Pons (tissue), 1 donor: ENCODE data around the gene RAB10.
"Not testable (repeated sequence)": the region's sequence is repeated elsewhere in the genome, so short reads cannot be mapped to it uniquely, and the experiment has no call there.

Experiments
- DNase-seq: peaks from one replicate; pipeline ENCODE4 v3.0.0-alpha.2; 2016; ENCODE audit warnings: low spot score

Gene RAB10

DNA sequence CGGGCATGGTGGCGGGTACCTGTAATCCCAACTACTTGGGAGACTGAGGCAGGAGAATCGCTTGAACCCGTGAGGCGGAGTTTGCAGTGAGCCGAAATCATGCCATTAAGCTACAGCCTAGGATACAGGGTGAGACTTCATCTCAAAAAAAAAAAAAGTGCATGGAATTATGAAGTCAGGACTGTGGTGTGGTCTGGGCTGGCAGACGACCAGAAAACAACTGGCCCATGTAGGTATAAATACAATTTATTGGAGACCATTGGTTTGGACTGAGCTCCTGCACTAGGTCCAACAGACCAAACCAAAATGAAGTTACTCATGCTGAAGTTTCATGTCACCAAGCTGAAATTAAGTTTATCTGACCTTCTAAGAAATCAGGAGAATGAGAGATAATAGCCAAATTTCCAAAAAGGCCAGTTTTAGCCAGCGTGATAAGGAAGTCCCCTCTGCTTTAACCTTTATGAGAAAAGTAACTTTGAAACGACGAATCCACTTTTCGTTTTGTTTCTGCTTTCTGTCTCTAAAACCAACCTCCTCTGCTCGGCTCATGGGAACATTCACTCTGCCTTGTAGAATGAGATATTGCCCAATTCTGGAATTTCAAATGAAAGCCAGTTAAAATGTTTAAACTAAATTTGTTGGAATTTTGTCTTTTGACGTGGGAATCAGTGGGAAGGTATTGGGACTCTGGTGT is 17.7 kb upstream of the RAB10 start:
- no peak for DNase-seq

GRCh38 chr2:26016706-26017045 is 17.2 kb upstream of the RAB10 start:
- DNase-seq: not testable (repeated sequence)

GRCh38 chr2:26017464-26018183 is 16.3 kb upstream of the RAB10 start:
- DNase-seq: no peak

DNA sequence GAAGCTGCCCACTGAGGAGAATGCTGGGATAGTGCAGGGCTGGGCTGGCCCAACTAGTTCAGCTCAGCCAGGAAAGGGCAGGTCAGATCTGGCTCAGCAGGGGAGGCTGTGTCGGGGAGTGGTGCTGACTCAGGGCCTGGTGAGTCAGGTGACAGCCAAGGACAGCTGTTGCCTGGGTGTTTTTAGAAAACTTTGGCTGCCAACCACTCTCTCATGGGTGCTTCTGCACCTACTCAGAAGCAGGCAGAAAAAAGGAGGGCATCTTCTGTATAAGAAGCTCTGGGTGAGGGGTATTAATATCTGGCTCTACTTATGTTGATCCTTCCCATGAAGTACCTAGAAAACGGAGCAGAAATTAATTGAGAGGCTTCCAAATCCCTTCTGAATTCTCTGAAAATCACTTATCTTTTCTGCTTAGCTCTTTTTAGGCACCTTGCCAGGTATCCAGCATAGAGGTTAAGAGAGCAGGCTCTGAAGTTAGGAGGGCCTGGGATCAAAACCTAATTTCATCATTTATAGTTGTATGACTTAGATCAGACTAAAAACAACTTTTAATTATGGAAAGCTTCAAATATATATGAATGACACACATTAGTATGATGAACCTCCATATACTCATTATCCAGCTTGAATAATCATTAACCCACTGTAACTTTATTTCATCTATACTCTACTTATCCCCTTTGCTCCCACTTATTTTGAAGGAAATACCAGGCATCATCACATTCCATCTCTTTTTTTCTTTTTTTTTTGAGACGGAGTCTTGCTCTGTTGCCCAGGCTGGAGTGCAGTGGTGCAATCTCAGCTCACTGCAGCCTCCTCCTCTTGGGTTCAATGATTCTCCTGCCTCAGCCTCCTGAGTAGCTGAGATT is 15.5 kb upstream of the RAB10 start:
- no peak for DNase-seq

- no peak for DNase-seq
Measured at GRCh38 chr2:26020231-26020640, 13.6 kb upstream of the RAB10 start.

DNA sequence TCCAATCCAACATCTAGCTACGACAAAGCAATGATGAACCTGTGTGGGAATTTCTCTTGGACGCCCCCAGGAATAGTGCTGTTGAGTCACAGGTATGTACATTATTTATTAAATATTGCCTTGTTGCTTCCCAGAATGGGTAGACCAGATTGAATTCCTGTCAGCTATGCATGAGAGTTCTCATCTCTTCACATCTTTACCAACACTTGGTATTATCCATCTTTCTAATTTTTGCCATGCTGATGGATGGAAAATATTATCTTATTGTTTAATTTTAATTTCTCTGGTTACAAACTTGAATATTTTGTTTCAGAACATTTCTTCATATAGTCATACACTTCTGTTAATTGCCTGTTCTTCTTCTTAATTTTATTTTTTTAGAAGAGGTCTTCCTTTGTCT is 9.6 kb upstream of the RAB10 start:
- DNase-seq: no peak

DNA sequence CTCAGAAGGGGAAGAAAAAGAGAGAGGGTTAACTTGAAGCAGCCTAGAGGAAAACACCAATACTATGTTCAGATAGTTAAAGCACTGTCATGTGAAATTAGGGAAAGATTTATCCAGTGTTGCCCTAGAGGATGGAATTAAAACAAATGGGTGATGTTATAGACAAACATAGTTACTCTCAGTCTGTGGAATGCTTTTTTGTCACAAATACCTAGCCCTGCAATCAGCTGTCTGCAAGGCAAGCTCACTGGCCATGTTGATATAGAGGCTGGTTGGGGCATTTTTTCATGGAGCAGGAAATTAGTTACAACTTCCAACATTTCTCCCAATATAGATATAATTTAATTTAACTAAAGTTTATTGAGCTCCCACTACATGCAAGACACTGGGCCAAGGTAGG is 8.4 kb upstream of the RAB10 start:
- no peak for DNase-seq

- DNase-seq: not testable (repeated sequence)
Measured at GRCh38 chr2:26028083-26028482, 5.8 kb upstream of the RAB10 start.

- not testable (repeated sequence) for DNase-seq
Measured at GRCh38 chr2:26032586-26033269, 1.2 kb upstream of the RAB10 start.

DNA sequence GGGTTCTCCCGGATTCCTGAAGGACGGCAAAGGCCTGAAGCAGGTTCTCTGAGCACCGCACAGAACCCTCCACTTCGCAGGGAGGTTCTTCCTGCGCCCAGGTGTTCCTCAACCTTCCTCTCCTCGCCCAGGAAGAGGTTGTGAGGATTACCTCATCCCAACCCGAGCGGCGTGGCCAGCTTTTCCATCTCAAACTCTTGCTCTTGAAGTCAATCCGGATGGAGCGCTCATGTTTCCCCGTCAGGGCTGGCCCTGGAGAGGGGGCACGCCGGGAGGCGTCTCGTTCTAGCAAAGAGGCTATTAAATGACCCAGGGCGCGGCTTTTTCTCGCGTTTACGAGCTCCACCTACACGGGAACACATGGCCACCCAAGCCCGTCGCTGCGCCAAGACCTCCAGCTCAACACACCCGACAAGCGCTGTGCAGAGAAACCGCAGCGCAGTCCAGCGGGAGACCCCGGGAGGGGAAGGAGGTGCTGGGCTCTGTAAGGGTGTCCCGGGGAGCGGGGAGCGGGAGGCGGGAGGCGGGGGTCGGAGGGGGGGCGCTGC is 540 bp upstream of the RAB10 start:
- no peak for DNase-seq

DNA sequence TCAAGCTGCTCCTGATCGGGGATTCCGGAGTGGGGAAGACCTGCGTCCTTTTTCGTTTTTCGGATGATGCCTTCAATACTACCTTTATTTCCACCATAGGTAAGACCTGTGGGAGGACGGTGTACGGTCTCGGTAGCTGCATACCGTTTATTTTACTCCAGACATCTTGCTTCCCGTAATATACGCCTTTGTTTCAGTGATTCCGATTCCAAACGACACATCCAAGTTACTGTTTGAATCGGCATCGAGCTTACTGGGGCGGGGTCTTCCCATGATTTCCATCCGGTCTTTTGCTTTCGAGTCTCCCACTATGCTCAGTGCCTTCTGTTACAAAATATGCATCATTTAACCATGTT is 731 bp downstream of the RAB10 start:
- DNase-seq: peak; percentile 31

- DNase-seq: peak; percentile 45
Measured at GRCh38 chr2:26035090-26035743, 1.3 kb downstream of the RAB10 start.

- no peak for DNase-seq
Measured at GRCh38 chr2:26039603-26040323, 5.9 kb downstream of the RAB10 start.

- no peak for DNase-seq
Measured at GRCh38 chr2:26043109-26043508, 9.2 kb downstream of the RAB10 start.

- DNase-seq: no peak
Measured at GRCh38 chr2:26043862-26044696, 10.2 kb downstream of the RAB10 start.

GRCh38 chr2:26048791-26049190 is 14.9 kb downstream of the RAB10 start:
- DNase-seq: no peak

DNA sequence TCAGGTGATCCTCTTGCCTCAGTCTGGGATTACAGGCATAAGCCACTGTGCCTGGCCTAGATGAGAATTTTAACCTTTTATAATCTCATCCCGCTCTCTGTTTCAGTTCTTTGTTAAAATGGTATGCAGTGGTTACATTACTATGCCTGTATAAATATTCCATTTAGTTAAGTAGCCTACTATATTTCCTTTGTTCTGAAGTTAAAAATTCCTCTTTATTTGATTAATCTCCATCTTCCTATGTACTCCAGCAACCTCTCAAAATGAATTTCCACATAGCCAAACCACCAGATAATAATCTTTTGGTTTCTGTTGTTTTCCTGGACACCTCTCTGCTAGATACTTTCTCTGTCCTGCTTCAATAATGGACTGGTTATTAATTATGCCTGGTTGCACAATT is 15.8 kb downstream of the RAB10 start:
- DNase-seq: no peak

GRCh38 chr2:26052740-26053139 is 18.9 kb downstream of the RAB10 start:
- no peak for DNase-seq

- no peak for DNase-seq
Measured at GRCh38 chr2:26054598-26055348, 20.9 kb downstream of the RAB10 start.
